Measurements from ENCODE around the gene CYFIP1.

DNA sequence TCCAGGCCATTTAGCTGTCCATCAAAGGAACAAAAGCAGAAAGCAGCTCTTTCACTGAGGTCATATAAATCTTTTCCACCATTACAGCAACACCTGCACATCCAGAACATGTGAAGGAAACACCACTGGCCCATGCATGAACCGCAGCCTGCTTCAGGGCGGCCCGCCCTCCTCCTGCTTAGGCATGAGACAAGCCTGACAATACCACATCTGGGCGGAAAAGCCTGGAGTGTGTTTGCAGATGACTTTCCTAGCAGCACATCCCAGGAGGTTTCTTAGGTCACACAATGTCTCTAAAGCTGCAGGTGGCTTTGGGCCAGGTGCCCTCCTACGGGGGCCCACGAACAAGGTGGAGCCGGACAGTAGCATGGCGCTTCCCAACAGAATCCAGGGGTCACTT, 19.6 kb downstream of the CYFIP1 start:
- TF ChIP-seq, protein P1, sequence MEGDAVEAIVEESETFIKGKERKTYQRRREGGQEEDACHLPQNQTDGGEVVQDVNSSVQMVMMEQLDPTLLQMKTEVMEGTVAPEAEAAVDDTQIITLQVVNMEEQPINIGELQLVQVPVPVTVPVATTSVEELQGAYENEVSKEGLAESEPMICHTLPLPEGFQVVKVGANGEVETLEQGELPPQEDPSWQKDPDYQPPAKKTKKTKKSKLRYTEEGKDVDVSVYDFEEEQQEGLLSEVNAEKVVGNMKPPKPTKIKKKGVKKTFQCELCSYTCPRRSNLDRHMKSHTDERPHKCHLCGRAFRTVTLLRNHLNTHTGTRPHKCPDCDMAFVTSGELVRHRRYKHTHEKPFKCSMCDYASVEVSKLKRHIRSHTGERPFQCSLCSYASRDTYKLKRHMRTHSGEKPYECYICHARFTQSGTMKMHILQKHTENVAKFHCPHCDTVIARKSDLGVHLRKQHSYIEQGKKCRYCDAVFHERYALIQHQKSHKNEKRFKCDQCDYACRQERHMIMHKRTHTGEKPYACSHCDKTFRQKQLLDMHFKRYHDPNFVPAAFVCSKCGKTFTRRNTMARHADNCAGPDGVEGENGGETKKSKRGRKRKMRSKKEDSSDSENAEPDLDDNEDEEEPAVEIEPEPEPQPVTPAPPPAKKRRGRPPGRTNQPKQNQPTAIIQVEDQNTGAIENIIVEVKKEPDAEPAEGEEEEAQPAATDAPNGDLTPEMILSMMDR (IDR thresholded peaks at IDR 0.05) = no peak
- no peak for TF ChIP-seq POLR2A (IDR thresholded peaks at IDR 0.05)

All from sigmoid colon (tissue), 3 donors.